Hepatocyte (in vitro differentiated cells): ENCODE results near the gene INVS. TPM values are rescaled to one million over a fixed set of nuclear protein-coding genes. Genes with fewer than 3 reads are reported as not detected.

Experiments used
- DNase-seq: peaks from one replicate; pipeline ENCODE4 v3.0.0-alpha.2; 2016; ENCODE audit warnings: low spot score
- H2AFZ ChIP-seq: fragments of 200-600 bp; sonication (generic); 2 replicates; pipeline ENCODE4 v1.6.0; 2016; ENCODE audit warnings: antibody characterized with exemption, mild to moderate bottlenecking
- H3K27ac ChIP-seq: fragments of 200-600 bp; sonication (generic); 2 replicates; pipeline ENCODE4 v1.5.1; 2016; ENCODE audit warnings: mild to moderate bottlenecking
- H3K27me3 ChIP-seq: fragments of 200-600 bp; sonication (generic); 2 replicates; pipeline ENCODE4 v1.6.1; 2016
- H3K36me3 ChIP-seq: fragments of 200-600 bp; sonication (generic); replicated peaks from 2 replicates; pipeline ENCODE4 v1.5.1; 2016; ENCODE audit warnings: low read depth; ENCODE audit not compliant: insufficient read depth
- H3K4me1 ChIP-seq: fragments of 200-600 bp; sonication (generic); 2 replicates; pipeline ENCODE4 v1.5.1; 2016; ENCODE audit warnings: mild to moderate bottlenecking, moderate library complexity; ENCODE audit not compliant: insufficient read depth
- H3K4me2 ChIP-seq: fragments of 200-600 bp; sonication (generic); 2 replicates; pipeline ENCODE4 v1.6.0; 2016
- H3K4me3 ChIP-seq: fragments of 200-600 bp; sonication (generic); 2 replicates; pipeline ENCODE4 v1.5.1; 2016; ENCODE audit warnings: mild to moderate bottlenecking
- H3K79me2 ChIP-seq: fragments of 200-600 bp; sonication (generic); 2 replicates; pipeline ENCODE4 v1.6.0; 2017; ENCODE audit warnings: mild to moderate bottlenecking
- H3K9me2 ChIP-seq: fragments of 200-600 bp; sonication (generic); replicated peaks from 2 replicates; pipeline ENCODE4 v1.6.0; 2017; ENCODE audit warnings: mild to moderate bottlenecking; ENCODE audit not compliant: insufficient read depth
- H3K9me3 ChIP-seq: fragments of 200-600 bp; sonication (generic); 2 replicates; pipeline ENCODE4 v1.5.1; 2016; ENCODE audit warnings: low read depth, mild to moderate bottlenecking
- H4K20me1 ChIP-seq: fragments of 200-600 bp; sonication (generic); 2 replicates; pipeline ENCODE4 v1.6.0; 2016; ENCODE audit warnings: mild to moderate bottlenecking; ENCODE audit not compliant: insufficient read depth, poor library complexity, severe bottlenecking
- EZH2 ChIP-seq: fragments of 200-600 bp; sonication (generic); IDR thresholded peaks from 2 replicates; pipeline ENCODE4 v1.6.1; 2016; ENCODE audit warnings: antibody characterized with exemption, mild to moderate bottlenecking, borderline replicate concordance
- EZH2phosphoT487 ChIP-seq: fragments of 200-600 bp; sonication (generic); IDR thresholded peaks from one replicate; pipeline ENCODE4 v1.6.1; 2018; ENCODE audit warnings: antibody characterized with exemption, mild to moderate bottlenecking, low read depth, moderate library complexity; ENCODE audit not compliant: unreplicated experiment, severe bottlenecking
- WGBS: methylation state at CpG from one replicate; pipeline ENCODE4 v1.1.6; 2016; ENCODE audit warnings: low lambda C conversion rate; ENCODE audit errors: missing lambda C conversion rate; 5-methylcytosine and 5-hydroxymethylcytosine counted together
- polyA plus RNA-seq: library from polyadenylated mRNA; unstranded; fragments of >200 nt; fragmentation: Nextera tagmentation; extraction: Ambion mirVana; gene quantifications from 2 replicates; pipeline ENCODE4 v1.2.1, GENCODE V29; 2016
- total RNA-seq: library from RNA; depleted of rRNA; stranded (reverse); fragments of >200 nt; gene quantifications from 2 replicates; pipeline ENCODE4 v1.2.3, GENCODE V29; 2014
- TF ChIP-seq, protein P1 (sequence below): fragments of 200-600 bp; sonication (generic); IDR thresholded peaks from 2 replicates; pipeline ENCODE4 v1.5.1; 2016; ENCODE audit warnings: antibody characterized with exemption, mild to moderate bottlenecking; ENCODE audit not compliant: poor library complexity

The INVS gene
- total and polyA plus RNA-seq, 2 experiments from 2014 or later, result 10.1 to 26.5 TPM

DNA sequence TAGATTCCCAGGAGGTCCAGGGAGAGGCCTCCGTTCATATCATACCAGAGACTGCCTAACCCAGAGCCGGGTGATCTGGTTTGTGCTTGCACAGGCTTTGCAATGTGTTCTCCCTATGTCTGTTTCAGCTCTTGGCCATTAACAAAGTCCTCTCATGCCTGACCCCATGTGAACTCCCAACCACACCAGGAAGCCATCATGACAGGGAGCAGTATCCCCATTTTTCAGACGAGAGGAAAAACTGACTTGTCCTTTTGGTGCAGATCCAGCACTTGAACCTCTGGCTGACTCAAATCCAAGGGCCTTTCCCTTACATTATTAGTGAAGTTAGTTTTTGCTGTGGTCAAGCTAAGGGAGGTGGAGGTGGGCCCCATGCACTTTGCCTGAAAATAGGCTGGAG, 195.3 kb downstream of the INVS start:
- 96% methylated on average over 3 of the region's 3 CpGs for WGBS
- Histone ChIP-seq H3K36me3 (no peaks in the 10 kb centered on the region), H3K9me2 (no peaks in the 10 kb centered on the region), H3K27me3 (no peaks in the 10 kb centered on the region), H3K4me3 (no peak overlapping the region), H3K4me2 (no peak overlapping the region), H3K9me3 (no peaks in the 10 kb centered on the region), H3K4me1 (peaks cover 18% of the 10 kb centered on the region), H4K20me1 (no peaks in the 10 kb centered on the region), H2AFZ (no peak overlapping the region), H3K27ac (no peak overlapping the region), H3K79me2 (peaks cover 2% of the 10 kb centered on the region)
- no peak for DNase-seq
- TF ChIP-seq, protein P1, sequence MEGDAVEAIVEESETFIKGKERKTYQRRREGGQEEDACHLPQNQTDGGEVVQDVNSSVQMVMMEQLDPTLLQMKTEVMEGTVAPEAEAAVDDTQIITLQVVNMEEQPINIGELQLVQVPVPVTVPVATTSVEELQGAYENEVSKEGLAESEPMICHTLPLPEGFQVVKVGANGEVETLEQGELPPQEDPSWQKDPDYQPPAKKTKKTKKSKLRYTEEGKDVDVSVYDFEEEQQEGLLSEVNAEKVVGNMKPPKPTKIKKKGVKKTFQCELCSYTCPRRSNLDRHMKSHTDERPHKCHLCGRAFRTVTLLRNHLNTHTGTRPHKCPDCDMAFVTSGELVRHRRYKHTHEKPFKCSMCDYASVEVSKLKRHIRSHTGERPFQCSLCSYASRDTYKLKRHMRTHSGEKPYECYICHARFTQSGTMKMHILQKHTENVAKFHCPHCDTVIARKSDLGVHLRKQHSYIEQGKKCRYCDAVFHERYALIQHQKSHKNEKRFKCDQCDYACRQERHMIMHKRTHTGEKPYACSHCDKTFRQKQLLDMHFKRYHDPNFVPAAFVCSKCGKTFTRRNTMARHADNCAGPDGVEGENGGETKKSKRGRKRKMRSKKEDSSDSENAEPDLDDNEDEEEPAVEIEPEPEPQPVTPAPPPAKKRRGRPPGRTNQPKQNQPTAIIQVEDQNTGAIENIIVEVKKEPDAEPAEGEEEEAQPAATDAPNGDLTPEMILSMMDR, result no peak
- TF ChIP-seq EZH2, result no peak
- no peak for TF ChIP-seq EZH2phosphoT487

- Histone ChIP-seq H2AFZ (no peak overlapping the region), H3K27ac (no peak overlapping the region), H3K27me3 (no peaks in the 10 kb centered on the region), H3K4me3 (no peak overlapping the region), H4K20me1 (no peaks in the 10 kb centered on the region), H3K4me2 (no peak overlapping the region), H3K9me2 (no peaks in the 10 kb centered on the region), H3K4me1 (peaks cover 18% of the 10 kb centered on the region), H3K36me3 (no peaks in the 10 kb centered on the region), H3K9me3 (no peaks in the 10 kb centered on the region), H3K79me2 (peaks cover 2% of the 10 kb centered on the region)
- TF ChIP-seq EZH2, result no peak
- TF ChIP-seq, protein P1, result no peak
- no peak for DNase-seq
- 88% methylated on average over 6 of the region's 6 CpGs for WGBS
Measured at GRCh38 chr9:100294806-100295205, 195.8 kb downstream of the INVS start.

DNA sequence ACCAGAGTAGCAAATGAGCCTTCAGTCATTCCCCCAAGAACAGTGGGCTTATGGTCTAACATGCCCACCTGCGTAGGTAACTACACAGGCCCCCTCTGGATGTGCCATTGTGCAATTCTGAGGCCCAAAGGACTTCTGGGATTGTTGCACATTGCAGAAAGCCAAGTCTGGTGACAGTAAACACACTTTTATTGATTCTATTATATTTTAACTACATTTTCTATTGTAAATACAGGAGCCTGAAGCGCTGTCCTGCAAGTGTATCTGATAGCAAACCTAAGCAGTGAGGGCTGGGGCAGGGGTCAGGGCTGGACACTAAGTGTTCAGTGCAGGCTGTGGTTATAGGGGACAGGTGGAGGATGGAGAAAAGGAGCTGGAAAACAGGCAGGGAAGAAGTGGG, 196.2 kb downstream of the INVS start:
- no peak for DNase-seq
- H2AFZ ChIP-seq, result no peak overlapping the region
- no peak overlapping the region for H3K27ac ChIP-seq
- TF ChIP-seq, protein P1, result no peak
- no peak for TF ChIP-seq EZH2
- TF ChIP-seq EZH2phosphoT487, result no peak
- no peaks in the 10 kb centered on the region for H3K9me2 ChIP-seq
- H3K4me2 ChIP-seq, result no peak overlapping the region
- no peaks in the 10 kb centered on the region for H3K36me3 ChIP-seq
- H4K20me1 ChIP-seq, result no peaks in the 10 kb centered on the region
- 76% methylated on average over 2 of the region's 2 CpGs for WGBS
- H3K79me2 ChIP-seq, result peaks cover 2% of the 10 kb centered on the region
- H3K4me1 ChIP-seq, result peaks cover 18% of the 10 kb centered on the region
- H3K9me3 ChIP-seq, result no peaks in the 10 kb centered on the region
- no peak overlapping the region for H3K4me3 ChIP-seq
- H3K27me3 ChIP-seq, result no peaks in the 10 kb centered on the region

- Histone ChIP-seq H3K4me1 (peaks cover 18% of the 10 kb centered on the region), H3K9me2 (no peaks in the 10 kb centered on the region), H3K36me3 (no peaks in the 10 kb centered on the region), H3K27me3 (no peaks in the 10 kb centered on the region), H3K79me2 (peaks cover 2% of the 10 kb centered on the region), H2AFZ (no peak overlapping the region), H3K4me2 (no peak overlapping the region), H3K9me3 (no peaks in the 10 kb centered on the region), H3K27ac (no peak overlapping the region), H3K4me3 (no peak overlapping the region), H4K20me1 (no peaks in the 10 kb centered on the region)
- no peak for DNase-seq
- TF ChIP-seq EZH2phosphoT487 (no peak), EZH2 (no peak)
- TF ChIP-seq, protein P1, result no peak
- WGBS, result 88% methylated on average over 4 of the region's 4 CpGs
Measured at GRCh38 chr9:100296407-100296806, 197.4 kb downstream of the INVS start.
